ENCODE measurements around the gene GRID2.

GRCh38 chr4:92641409-92641808, 337.6 kb downstream of the GRID2 start:
- TF ChIP-seq TAF1 (IDR thresholded peaks at IDR 0.05; ENCODE audit: low read depth, low read length) (no peak), POLR2AphosphoS5 (IDR thresholded peaks at IDR 0.05; ENCODE audit: low read depth, low read length) (no peak)

Data from GM12891 (cell line).